ENCODE results near the gene ADORA2A.

- no peak for TF ChIP-seq REST (IDR thresholded peaks at IDR 0.05; ENCODE audit: insufficient read depth in 1 of 2, low read depth in 2 of 2, low read length in 2 of 2)
- no peak for TF ChIP-seq TAF1 (IDR thresholded peaks at IDR 0.05; ENCODE audit: borderline replicate concordance, insufficient read depth, low read length)
- no peak for TF ChIP-seq FOXP2 (optimal IDR thresholded peaks at IDR 0.05; ENCODE audit: borderline replicate concordance, extremely low read depth, extremely low read length, insufficient read depth)
- no peak for TF ChIP-seq POLR2AphosphoS5 (IDR thresholded peaks at IDR 0.05; ENCODE audit: low read depth, low read length)
- TF ChIP-seq SIN3A (IDR thresholded peaks at IDR 0.05; ENCODE audit: borderline replicate concordance, insufficient read depth, low read length): no peak
Observed at GRCh38 chr22:24489011-24489410, 61.6 kb downstream of the ADORA2A start.

Measured in PFSK-1 (cell line).